Liver (tissue), 9 donors: ENCODE data around the gene HNF4A. TPM values are rescaled to one million over a fixed set of nuclear protein-coding genes. Genes with fewer than 3 reads are reported as not detected.
A peak's percentile ranks its signal among the peaks of the same experiment; 100 is the strongest.

Experiments used
- DNase-seq: peaks from one replicate; pipeline ENCODE4 v3.0.0-alpha.2; 2017; ENCODE audit warnings: low spot score
- H3K27ac ChIP-seq, 2 donors: one replicate each; pipeline ENCODE4 v1.7.0; 2013; ENCODE audit warnings: inconsistent platforms in 2 of 2, low read length in 2 of 2, control low read depth in 1 of 2, low read depth in 1 of 2, mild to moderate bottlenecking in 1 of 2
- H3K27me3 ChIP-seq, 4 donors: one replicate each; pipeline versions ENCODE4 v1.6.1 to v1.7.0; 2013; ENCODE audit warnings: low read length in 3 of 4, inconsistent platforms in 1 of 4, mild to moderate bottlenecking in 1 of 4, moderate library complexity in 1 of 4; ENCODE audit not compliant: control insufficient read depth in 4 of 4, insufficient read depth in 4 of 4
- H3K36me3 ChIP-seq, 4 donors: one replicate each; pipeline versions ENCODE4 v1.6.1 to v1.7.0; 2013; ENCODE audit warnings: low read length in 3 of 4, mild to moderate bottlenecking in 3 of 4, low read depth in 1 of 4, moderate library complexity in 1 of 4; ENCODE audit not compliant: control insufficient read depth in 4 of 4, insufficient read depth in 3 of 4
- H3K4me1 ChIP-seq, 4 donors: one replicate each; pipeline versions ENCODE4 v1.6.1 to v1.7.0; 2013; ENCODE audit warnings: low read length in 3 of 4, mild to moderate bottlenecking in 3 of 4, moderate library complexity in 1 of 4; ENCODE audit not compliant: control insufficient read depth in 4 of 4, insufficient read depth in 4 of 4
- H3K4me3 ChIP-seq, 3 donors: one replicate each; pipeline versions ENCODE4 v1.6.1 to v1.7.0; 2013; ENCODE audit warnings: low read length in 3 of 3, control low read depth in 1 of 3, low read depth in 1 of 3, mild to moderate bottlenecking in 1 of 3
- H3K9ac ChIP-seq, 2 donors: one replicate each; pipeline ENCODE4 v1.7.0; 2013; ENCODE audit warnings: low read length in 2 of 2, mild to moderate bottlenecking in 2 of 2, moderate library complexity in 2 of 2, control low read depth in 1 of 2, low read depth in 1 of 2
- H3K9me3 ChIP-seq, 4 donors: one replicate each; pipeline versions ENCODE4 v1.6.1 to v1.7.0; 2013; ENCODE audit warnings: low read length in 3 of 4; ENCODE audit not compliant: control insufficient read depth in 4 of 4
- ATF3 ChIP-seq: IDR thresholded peaks from 2 replicates; pipeline ENCODE4 v1.6.1; 2016; ENCODE audit warnings: antibody characterized with exemption
- EGR1 ChIP-seq, 2 donors: IDR thresholded peaks; 2 replicates each; pipeline ENCODE4 v1.6.1; 2016 to 2018; ENCODE audit warnings: antibody characterized with exemption in 2 of 2, low read depth in 2 of 2
- FOXA1 ChIP-seq: IDR thresholded peaks from 2 replicates; pipeline ENCODE4 v1.6.1; 2016; ENCODE audit warnings: antibody characterized with exemption
- FOXA2 ChIP-seq: IDR thresholded peaks from 2 replicates; pipeline ENCODE4 v1.6.1; 2016; ENCODE audit warnings: antibody characterized with exemption
- GABPA ChIP-seq, 2 donors: IDR thresholded peaks in 1 of 2; conservative IDR thresholded peaks in 1 of 2; 2 replicates each; pipeline ENCODE4 v1.6.1; 2016; ENCODE audit warnings: antibody characterized with exemption in 2 of 2, mild to moderate bottlenecking in 1 of 2, moderate library complexity in 1 of 2
- HNF4A ChIP-seq, 2 donors: conservative IDR thresholded peaks; 2 replicates each; pipeline ENCODE4 v1.6.1; 2016; ENCODE audit warnings: antibody characterized with exemption in 2 of 2, mild to moderate bottlenecking in 2 of 2
- HNF4G ChIP-seq: IDR thresholded peaks from 2 replicates; pipeline ENCODE4 v1.6.1; 2016; ENCODE audit warnings: antibody characterized with exemption
- JUND ChIP-seq, 2 donors: IDR thresholded peaks; 2 replicates each; pipeline ENCODE4 v1.6.1; 2016; ENCODE audit warnings: antibody characterized with exemption in 2 of 2
- MAX ChIP-seq: IDR thresholded peaks from 2 replicates; pipeline ENCODE4 v1.6.1; 2016; ENCODE audit warnings: antibody characterized with exemption
- NR2F2 ChIP-seq: IDR thresholded peaks from 2 replicates; pipeline ENCODE4 v1.6.1; 2016; ENCODE audit warnings: antibody characterized with exemption
- RXRA ChIP-seq, 2 donors: IDR thresholded peaks; 2 replicates each; pipeline ENCODE4 v1.6.1; 2017 to 2018; ENCODE audit warnings: antibody characterized with exemption in 2 of 2, mild to moderate bottlenecking in 1 of 2
- SP1 ChIP-seq: IDR thresholded peaks from 2 replicates; pipeline ENCODE4 v1.6.1; 2018; ENCODE audit warnings: antibody characterized with exemption, mild to moderate bottlenecking
- TAF1 ChIP-seq: conservative IDR thresholded peaks from 2 replicates; pipeline ENCODE4 v1.6.1; 2016; ENCODE audit warnings: antibody characterized with exemption, mild to moderate bottlenecking
- YY1 ChIP-seq: IDR thresholded peaks from 2 replicates; pipeline ENCODE4 v1.6.1; 2016; ENCODE audit warnings: antibody characterized with exemption, mild to moderate bottlenecking
- WGBS: extraction: QIAGEN DNeasy Blood & Tissue Kit; methylation state at CpG from one replicate; pipeline ENCODE4 v1.1.7; 2013; 5-methylcytosine and 5-hydroxymethylcytosine counted together
- polyA plus RNA-seq, 2 donors: library from polyadenylated mRNA; stranded (reverse) in 1 of 2; unstranded in 1 of 2; fragments of 200-250 nt in 1 of 2; fragments of >200 nt in 1 of 2; fragmentation: Nextera tagmentation in 1 of 2; extraction: Ambion mirVana in 1 of 2; gene quantifications; one replicate each; pipeline versions ENCODE4 v1.2.1 to v1.2.3, GENCODE V29; 2013 to 2015
- total RNA-seq, 2 donors: library from RNA; depleted of rRNA; stranded (reverse); fragments of >200 nt; gene quantifications; one replicate each; pipeline ENCODE4 v1.2.3, GENCODE V29; 2014
- TF ChIP-seq, protein P1 (sequence below): IDR thresholded peaks from 2 replicates; pipeline ENCODE4 v1.6.1; 2016; ENCODE audit warnings: antibody characterized with exemption
- TF ChIP-seq, protein P2 (sequence below): fragments of 150-350 bp; IDR thresholded peaks from 2 replicates; pipeline ENCODE4 v1.5.1; 2017; ENCODE audit warnings: improper control_type of control experiment, low read depth, low read length; ENCODE audit not compliant: missing input control
- donor health status: healthy.
- donor health status: healthy.
- donor health status: healthy.
- donor health status: healthy.
- donor health status: healthy.

Gene HNF4A
- total and polyA plus RNA-seq, 4 donors: 51.7 to 171 (median 86.0) TPM

DNA sequence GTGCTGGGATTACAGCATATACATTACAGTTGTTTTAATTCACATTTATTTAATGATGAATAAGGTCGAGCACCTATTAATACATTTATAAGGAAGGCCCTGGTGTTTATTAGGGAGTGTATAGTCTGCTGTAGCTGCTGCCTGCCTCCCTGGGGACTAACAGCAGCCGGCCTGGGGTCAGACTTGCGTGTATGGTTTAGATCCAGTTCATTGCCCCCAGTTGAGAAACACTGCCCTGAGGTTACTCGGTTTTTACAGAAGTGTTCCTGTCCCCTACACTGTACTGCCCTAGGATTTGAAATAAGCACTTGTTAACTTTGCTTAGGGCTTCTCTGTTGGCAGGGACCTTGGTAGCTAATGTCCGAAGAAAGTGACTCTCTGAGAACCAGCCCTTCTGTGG lies 124.1 kb downstream of the HNF4A start (continued):
- TF ChIP-seq HNF4A (conservative IDR thresholded peaks at IDR 0.05): peak; percentile 76 to 77
- no peak for TF ChIP-seq TAF1
- no peak for TF ChIP-seq MAX
- TF ChIP-seq RXRA (IDR thresholded peaks at IDR 0.05): peak; percentile 97 to 98
- TF ChIP-seq, protein P1, sequence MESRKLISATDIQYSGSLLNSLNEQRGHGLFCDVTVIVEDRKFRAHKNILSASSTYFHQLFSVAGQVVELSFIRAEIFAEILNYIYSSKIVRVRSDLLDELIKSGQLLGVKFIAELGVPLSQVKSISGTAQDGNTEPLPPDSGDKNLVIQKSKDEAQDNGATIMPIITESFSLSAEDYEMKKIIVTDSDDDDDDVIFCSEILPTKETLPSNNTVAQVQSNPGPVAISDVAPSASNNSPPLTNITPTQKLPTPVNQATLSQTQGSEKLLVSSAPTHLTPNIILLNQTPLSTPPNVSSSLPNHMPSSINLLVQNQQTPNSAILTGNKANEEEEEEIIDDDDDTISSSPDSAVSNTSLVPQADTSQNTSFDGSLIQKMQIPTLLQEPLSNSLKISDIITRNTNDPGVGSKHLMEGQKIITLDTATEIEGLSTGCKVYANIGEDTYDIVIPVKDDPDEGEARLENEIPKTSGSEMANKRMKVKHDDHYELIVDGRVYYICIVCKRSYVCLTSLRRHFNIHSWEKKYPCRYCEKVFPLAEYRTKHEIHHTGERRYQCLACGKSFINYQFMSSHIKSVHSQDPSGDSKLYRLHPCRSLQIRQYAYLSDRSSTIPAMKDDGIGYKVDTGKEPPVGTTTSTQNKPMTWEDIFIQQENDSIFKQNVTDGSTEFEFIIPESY: no peak
- peak; percentile 29 for TF ChIP-seq YY1
- no peak for TF ChIP-seq FOXA2
- no peak for TF ChIP-seq FOXA1

DNA sequence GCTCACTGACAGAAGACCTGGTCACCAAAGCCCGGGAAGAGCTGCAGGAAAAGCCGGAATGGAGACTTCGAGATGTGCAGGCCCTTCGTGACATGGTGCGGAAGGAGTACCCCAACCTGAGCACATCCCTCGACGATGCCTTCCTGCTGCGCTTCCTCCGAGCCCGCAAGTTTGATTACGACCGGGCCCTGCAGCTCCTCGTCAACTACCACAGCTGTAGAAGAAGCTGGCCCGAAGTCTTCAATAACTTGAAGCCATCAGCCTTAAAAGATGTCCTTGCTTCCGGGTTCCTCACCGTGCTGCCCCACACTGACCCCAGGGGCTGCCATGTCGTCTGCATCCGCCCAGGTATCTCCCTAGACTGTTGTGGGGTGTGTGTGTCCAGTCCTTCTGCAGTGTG lies 124.6 kb downstream of the HNF4A start:
- peak overlapping the region; percentile 1 to 35 (median 12) for H3K4me3 ChIP-seq
- no peaks in the 10 kb centered on the region for H3K9me3 ChIP-seq
- no peak for TF ChIP-seq EGR1 (IDR thresholded peaks at IDR 0.05; ENCODE audit: low read depth in 2 of 2)
- TF ChIP-seq YY1: no peak
- no peak for TF ChIP-seq JUND (IDR thresholded peaks at IDR 0.05)
- TF ChIP-seq ATF3: no peak
- TF ChIP-seq HNF4A (conservative IDR thresholded peaks at IDR 0.05): no peak
- TF ChIP-seq RXRA (IDR thresholded peaks at IDR 0.05): no peak
- TF ChIP-seq GABPA (IDR thresholded peaks at IDR 0.05 in 1 of 2, conservative IDR thresholded peaks at IDR 0.05 in 1 of 2): no peak
- TF ChIP-seq FOXA1: no peak
- TF ChIP-seq HNF4G: no peak
- TF ChIP-seq, protein P1: no peak
- no peak for TF ChIP-seq NR2F2
- peaks cover 3 to 11% (median 7%) of the 10 kb centered on the region in 4 donors for H3K36me3 ChIP-seq
- H3K4me1 ChIP-seq: peaks cover 0 to 62% (median 56%) of the 10 kb centered on the region in 4 donors
- DNase-seq: no peak
- no peaks in the 10 kb centered on the region for H3K27me3 ChIP-seq
- WGBS: 41% methylated on average over 18 of the region's 18 CpGs
- H3K27ac ChIP-seq: peak overlapping the region; percentile 21 to 49
- H3K9ac ChIP-seq: peak overlapping the region in 1 of 2 donors; percentile 48

DNA sequence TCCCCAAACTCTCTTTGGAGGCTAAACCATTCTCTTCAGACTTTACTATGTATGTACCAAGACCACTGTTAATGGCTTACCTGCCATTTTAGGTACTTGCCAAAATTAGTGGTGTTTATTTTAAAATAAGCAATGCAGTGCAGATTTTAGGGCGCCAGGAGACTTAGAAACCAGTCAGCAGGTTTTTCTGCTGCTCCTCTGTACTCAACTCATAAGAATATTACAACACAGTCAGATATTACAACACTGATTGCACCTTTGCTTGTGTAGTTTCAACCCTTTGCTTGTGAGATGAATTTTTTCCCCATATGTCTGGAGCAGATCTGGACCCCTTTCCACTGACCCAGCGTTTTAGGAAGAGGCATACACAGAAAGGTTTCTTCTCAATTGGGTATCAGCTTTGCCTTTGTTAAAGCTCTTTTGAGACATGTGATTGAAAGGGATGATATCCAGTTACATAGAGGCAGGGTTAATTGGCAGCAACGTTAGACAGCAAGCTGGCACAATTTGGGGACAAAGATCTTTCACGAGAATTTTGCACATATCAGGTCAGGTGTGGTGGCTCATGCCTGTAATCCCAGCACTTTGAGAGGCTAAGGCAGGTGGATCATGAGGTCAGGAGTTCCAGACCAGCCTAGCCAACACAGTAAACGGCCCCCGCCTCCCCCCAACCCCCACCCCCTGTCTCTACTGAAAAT lies 126.4 kb downstream of the HNF4A start:
- H3K4me3 ChIP-seq: peak overlapping the region in 1 of 3 donors; percentile 26
- no peaks in the 10 kb centered on the region for H3K9me3 ChIP-seq
- peaks cover 4 to 25% (median 12%) of the 10 kb centered on the region in 4 donors for H3K36me3 ChIP-seq
- peaks cover 0 to 51% (median 44%) of the 10 kb centered on the region in 4 donors for H3K4me1 ChIP-seq
- peak overlapping the region in 1 of 2 donors; percentile 60 for H3K9ac ChIP-seq
- DNase-seq: no peak
- 31% methylated on average over 6 of the region's 6 CpGs for WGBS
- no peaks in the 10 kb centered on the region for H3K27me3 ChIP-seq
- H3K27ac ChIP-seq: peak overlapping the region; percentile 43 to 57
- peak; percentile 44 for TF ChIP-seq MAX
- peak; percentile 73 for TF ChIP-seq YY1
- peak; percentile 72 to 74 for TF ChIP-seq RXRA (IDR thresholded peaks at IDR 0.05)
- TF ChIP-seq SP1: peak; percentile 67
- peak in 1 of 2 donors; percentile 48 for TF ChIP-seq JUND (IDR thresholded peaks at IDR 0.05)
- no peak for TF ChIP-seq FOXA2
- no peak for TF ChIP-seq TAF1
- peak; percentile 72 to 74 for TF ChIP-seq HNF4A (conservative IDR thresholded peaks at IDR 0.05)
- TF ChIP-seq NR2F2: no peak
- no peak for TF ChIP-seq ATF3
- no peak for TF ChIP-seq HNF4G
- no peak for TF ChIP-seq EGR1 (IDR thresholded peaks at IDR 0.05; ENCODE audit: low read depth in 2 of 2)
- TF ChIP-seq, protein P2, sequence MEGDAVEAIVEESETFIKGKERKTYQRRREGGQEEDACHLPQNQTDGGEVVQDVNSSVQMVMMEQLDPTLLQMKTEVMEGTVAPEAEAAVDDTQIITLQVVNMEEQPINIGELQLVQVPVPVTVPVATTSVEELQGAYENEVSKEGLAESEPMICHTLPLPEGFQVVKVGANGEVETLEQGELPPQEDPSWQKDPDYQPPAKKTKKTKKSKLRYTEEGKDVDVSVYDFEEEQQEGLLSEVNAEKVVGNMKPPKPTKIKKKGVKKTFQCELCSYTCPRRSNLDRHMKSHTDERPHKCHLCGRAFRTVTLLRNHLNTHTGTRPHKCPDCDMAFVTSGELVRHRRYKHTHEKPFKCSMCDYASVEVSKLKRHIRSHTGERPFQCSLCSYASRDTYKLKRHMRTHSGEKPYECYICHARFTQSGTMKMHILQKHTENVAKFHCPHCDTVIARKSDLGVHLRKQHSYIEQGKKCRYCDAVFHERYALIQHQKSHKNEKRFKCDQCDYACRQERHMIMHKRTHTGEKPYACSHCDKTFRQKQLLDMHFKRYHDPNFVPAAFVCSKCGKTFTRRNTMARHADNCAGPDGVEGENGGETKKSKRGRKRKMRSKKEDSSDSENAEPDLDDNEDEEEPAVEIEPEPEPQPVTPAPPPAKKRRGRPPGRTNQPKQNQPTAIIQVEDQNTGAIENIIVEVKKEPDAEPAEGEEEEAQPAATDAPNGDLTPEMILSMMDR: no peak
- no peak for TF ChIP-seq FOXA1
- peak in 1 of 2 donors; percentile 37 for TF ChIP-seq GABPA (IDR thresholded peaks at IDR 0.05 in 1 of 2, conservative IDR thresholded peaks at IDR 0.05 in 1 of 2)
